Osteocyte (in vitro differentiated cells): ENCODE measurements around the gene ATOH8. TPM values are rescaled to one million over a fixed set of nuclear protein-coding genes. Genes with fewer than 3 reads are reported as not detected.
A peak's percentile ranks its signal among the peaks of the same experiment; 100 is the strongest.

Source experiments
- DNase-seq: peaks from one replicate; pipeline ENCODE4 v3.0.0; 2021; ENCODE audit warnings: mixed read lengths; ENCODE audit not compliant: unreplicated experiment; ENCODE audit errors: extremely low spot score
- H3K27ac Mint-ChIP-seq: one replicate; pipeline ENCODE4 v1.8.0; 2021; ENCODE audit warnings: mild to moderate bottlenecking, mixed read lengths; ENCODE audit not compliant: unreplicated experiment
- H3K27me3 Mint-ChIP-seq: one replicate; pipeline ENCODE4 v1.8.0; 2021; ENCODE audit warnings: mixed read lengths; ENCODE audit not compliant: unreplicated experiment
- H3K36me3 Mint-ChIP-seq: one replicate; pipeline ENCODE4 v1.8.0; 2021; ENCODE audit warnings: mixed read lengths; ENCODE audit not compliant: unreplicated experiment
- H3K4me1 Mint-ChIP-seq: one replicate; pipeline ENCODE4 v1.8.0; 2021; ENCODE audit warnings: mixed read lengths; ENCODE audit not compliant: unreplicated experiment
- H3K4me3 Mint-ChIP-seq: one replicate; pipeline ENCODE4 v1.8.0; 2021; ENCODE audit warnings: mild to moderate bottlenecking, moderate library complexity, mixed read lengths; ENCODE audit not compliant: unreplicated experiment
- H3K9me3 Mint-ChIP-seq: one replicate; pipeline ENCODE4 v1.8.0; 2021; ENCODE audit warnings: mixed read lengths; ENCODE audit not compliant: unreplicated experiment
- CTCF ChIP-seq: fragments of 200-600 bp; sonication (generic); IDR thresholded peaks from 2 replicates; pipeline ENCODE4 v1.5.0; 2021; ENCODE audit warnings: antibody characterized with exemption, mild to moderate bottlenecking, moderate library complexity
- long read RNA-seq: library from polyadenylated mRNA; unstranded; transcript quantifications from one replicate; pipeline ENCODE4 v2.0.0, GENCODE V29; 2021
- total RNA-seq: library from RNA; stranded (reverse); gene quantifications from 2 replicates; pipeline ENCODE4 v1.2.1, GENCODE V29; 2021

The ATOH8 gene
- total RNA-seq, result 5.9 and 7.1 TPM in 2 replicates
- long read RNA-seq, partial matches to known transcripts, result 0 of 1 reads
- long read RNA-seq, other reads (novel, unspliced or antisense), result 0 of 1 reads

DNA sequence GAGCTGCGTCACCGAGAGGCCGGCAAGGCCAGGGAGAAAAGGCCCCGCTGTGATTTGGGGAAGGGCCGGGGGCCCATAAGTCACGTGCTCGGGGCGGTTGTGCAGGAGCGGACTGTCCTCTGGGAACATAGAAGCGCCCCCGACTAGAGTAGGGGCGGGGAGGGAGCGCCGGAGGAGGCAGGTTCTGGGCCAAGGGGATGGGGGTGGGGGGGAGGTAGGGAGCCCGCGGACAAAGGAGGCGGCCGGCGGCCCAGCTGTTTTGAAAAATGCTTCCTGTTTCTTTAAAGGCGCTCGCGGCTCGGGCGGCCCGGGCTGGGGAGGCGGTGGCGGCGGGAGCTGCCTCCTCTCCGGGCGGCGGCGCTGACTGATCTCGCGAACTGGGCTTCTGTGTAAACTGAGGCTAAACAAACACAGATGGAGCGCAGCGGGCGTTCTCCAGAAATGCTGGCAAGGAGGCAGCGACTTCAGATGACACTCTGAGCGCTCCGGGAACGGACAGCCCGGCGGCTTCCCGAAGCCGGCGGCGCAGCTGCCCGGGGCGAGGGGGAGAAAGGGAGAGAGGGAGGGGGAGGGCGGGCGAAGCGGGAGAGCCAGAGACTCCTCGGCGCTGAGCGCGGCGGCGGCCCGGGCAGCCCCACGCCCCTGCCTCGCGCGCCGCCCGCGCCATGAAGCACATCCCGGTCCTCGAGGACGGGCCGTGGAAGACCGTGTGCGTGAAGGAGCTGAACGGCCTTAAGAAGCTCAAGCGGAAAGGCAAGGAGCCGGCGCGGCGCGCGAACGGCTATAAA, at the start of gene ATOH8:
TSS of gene ATOH8 (plus strand) at position 467 of the 788 bp plus-strand sequence. CDS start at position 666, 199 bp downstream.
- Mint-ChIP-seq H3K36me3 (no peaks in the 10 kb centered on the region), H3K9me3 (no peaks in the 10 kb centered on the region), H3K27me3 (peaks cover 7% of the 10 kb centered on the region), H3K4me3 (peak within 1 kb of the TSS; percentile 86), H3K4me1 (peaks cover 51% of the 10 kb centered on the region), H3K27ac (peak within 1 kb of the TSS; percentile 31)
- no peak for TF ChIP-seq CTCF
- DNase-seq, result no peak

GRCh38 chr2:85704038-85704437, 49.8 kb upstream of the ATOH8 start:
- H3K27me3 Mint-ChIP-seq, result no peaks in the 10 kb centered on the region
- no peaks in the 10 kb centered on the region for H3K36me3 Mint-ChIP-seq
- no peak overlapping the region for H3K4me3 Mint-ChIP-seq
- H3K27ac Mint-ChIP-seq, result peak overlapping the region; percentile 15
- no peak for TF ChIP-seq CTCF
- no peaks in the 10 kb centered on the region for H3K9me3 Mint-ChIP-seq
- peaks cover 36% of the 10 kb centered on the region for H3K4me1 Mint-ChIP-seq
- DNase-seq, result no peak

DNA sequence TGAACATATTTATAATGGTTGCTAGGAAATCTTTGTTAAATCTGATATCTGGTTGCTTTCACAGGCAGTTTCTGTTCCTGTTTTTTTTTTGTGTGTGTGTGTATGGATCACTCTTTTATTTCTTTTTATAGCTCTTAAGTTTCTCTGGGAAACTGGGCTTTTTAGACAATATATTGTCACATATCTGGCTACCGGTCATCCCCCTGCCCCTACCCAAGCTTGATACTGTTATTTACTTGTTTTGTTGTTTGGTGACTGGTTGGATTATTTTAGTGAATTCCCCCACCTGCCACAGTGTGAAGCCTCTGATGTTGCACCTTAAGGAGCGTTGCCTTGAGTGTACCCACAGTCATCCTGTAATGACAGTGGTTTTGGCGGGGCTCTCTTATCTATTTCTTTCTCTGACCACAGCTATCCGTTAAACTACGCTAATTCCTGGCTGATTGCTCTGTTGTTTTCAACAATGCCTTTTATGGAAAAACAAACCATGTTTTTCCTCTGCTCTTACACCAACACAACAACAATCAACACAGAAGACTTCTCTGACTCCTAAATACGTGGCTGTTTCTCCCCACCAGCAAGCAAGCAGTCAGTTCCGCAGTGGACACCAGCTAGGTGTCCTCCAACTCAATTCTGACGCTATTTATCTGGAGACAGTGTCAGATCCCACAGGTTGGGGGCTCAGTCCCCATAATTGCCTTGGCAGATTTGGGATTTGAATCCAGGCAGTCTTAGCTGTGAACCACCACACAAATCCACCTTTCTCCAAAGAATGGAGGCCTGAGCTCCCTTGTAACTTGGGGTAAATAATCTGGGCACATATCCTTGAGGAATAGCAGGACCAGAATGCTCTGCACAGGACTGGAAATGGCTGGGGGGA, 48.8 kb upstream of the ATOH8 start:
- DNase-seq, result no peak
- no peaks in the 10 kb centered on the region for H3K9me3 Mint-ChIP-seq
- H3K4me3 Mint-ChIP-seq, result no peak overlapping the region
- peak overlapping the region; percentile 52 for H3K27ac Mint-ChIP-seq
- no peaks in the 10 kb centered on the region for H3K27me3 Mint-ChIP-seq
- no peak for TF ChIP-seq CTCF
- H3K36me3 Mint-ChIP-seq, result no peaks in the 10 kb centered on the region
- peaks cover 36% of the 10 kb centered on the region for H3K4me1 Mint-ChIP-seq

GRCh38 chr2:85705680-85706039, 48.1 kb upstream of the ATOH8 start:
- TF ChIP-seq CTCF, result no peak
- H3K27me3 Mint-ChIP-seq, result no peaks in the 10 kb centered on the region
- H3K9me3 Mint-ChIP-seq, result no peaks in the 10 kb centered on the region
- H3K36me3 Mint-ChIP-seq, result no peaks in the 10 kb centered on the region
- no peak for DNase-seq
- no peak overlapping the region for H3K4me3 Mint-ChIP-seq
- peak overlapping the region; percentile 52 for H3K27ac Mint-ChIP-seq
- H3K4me1 Mint-ChIP-seq, result peaks cover 36% of the 10 kb centered on the region

GRCh38 chr2:85706063-85706462, 47.7 kb upstream of the ATOH8 start:
- no peak for DNase-seq
- H3K27ac Mint-ChIP-seq, result peak overlapping the region; percentile 7
- no peaks in the 10 kb centered on the region for H3K27me3 Mint-ChIP-seq
- no peaks in the 10 kb centered on the region for H3K9me3 Mint-ChIP-seq
- peaks cover 36% of the 10 kb centered on the region for H3K4me1 Mint-ChIP-seq
- H3K4me3 Mint-ChIP-seq, result no peak overlapping the region
- H3K36me3 Mint-ChIP-seq, result no peaks in the 10 kb centered on the region
- TF ChIP-seq CTCF, result no peak
